ENCODE results near the gene SLC25A39.
"Not testable (repeated sequence)": the region's sequence is repeated elsewhere in the genome, so short reads cannot be mapped to it uniquely, and the experiment has no call there.

SLC25A39 gene

DNA sequence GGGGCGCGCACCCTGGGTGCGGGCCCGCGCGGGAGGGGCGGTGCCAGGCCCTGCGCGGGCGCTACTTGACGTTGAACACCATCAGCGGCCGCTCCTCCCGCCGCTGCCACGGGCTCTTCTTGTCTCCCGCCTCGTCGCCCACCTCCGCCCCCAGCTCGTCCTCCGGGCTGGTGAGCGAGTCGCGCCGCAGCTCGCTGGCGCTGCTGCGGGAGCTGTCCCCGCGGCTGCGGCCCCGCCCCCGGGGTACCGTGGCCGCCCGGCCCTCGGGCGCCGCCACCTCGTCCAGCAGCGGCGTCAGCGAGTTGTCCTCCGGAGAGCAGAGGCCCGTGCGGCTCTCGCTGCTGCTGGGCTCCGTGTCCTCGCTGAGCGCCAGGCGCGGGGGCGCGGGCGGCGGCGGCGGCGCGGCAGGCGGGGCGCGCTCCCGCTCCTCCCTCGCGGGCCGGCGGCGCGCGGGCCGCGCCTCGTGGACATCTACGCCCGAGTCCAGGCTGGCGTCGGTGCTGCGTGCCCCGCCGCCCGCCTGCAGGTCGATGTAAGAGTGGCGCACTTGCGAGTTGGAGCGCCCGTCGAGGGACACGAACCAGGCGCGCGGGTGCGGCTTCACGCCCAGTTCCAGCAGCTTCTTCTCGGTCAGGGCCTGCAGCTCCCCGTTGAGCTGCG is 29.2 kb upstream of the SLC25A39 start:
- no peak for DNase-seq

DNA sequence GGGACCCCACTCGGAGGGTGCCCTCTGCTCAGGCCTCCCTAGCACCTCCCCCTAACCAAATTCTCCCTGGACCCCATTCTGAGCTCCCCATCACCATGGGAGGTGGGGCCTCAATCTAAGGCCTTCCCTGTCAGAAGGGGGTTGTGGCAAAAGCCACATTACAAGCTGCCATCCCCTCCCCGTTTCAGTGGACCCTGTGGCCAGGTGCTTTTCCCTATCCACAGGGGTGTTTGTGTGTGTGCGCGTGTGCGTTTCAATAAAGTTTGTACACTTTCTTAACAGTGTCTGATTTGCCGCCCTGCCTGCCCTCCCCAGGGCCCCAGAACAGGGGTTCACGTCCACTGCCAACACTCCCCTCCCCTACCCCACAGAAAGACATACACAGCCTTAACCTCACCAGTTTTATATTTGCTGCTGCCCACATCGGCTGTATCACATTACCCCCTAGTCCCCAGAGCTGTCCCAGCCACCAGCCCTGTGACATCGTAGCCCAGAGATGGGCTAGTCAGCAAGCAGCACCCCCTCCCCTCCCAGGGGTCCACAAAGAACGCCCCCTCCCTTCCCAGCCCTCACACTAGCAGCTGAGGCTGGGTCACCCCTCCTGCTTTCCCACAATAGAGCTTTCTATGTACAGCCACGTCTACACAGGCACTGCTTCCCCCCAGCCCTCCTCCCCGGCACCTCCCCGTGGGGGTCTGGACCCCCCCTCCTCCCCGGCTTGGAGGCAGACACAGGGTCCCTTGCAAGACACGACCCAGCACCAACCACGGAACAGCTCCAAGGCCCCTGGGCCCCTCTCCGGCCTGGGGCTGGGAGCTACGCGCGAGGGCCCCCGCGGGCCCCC is 28.4 kb upstream of the SLC25A39 start:
- no peak for DNase-seq

DNA sequence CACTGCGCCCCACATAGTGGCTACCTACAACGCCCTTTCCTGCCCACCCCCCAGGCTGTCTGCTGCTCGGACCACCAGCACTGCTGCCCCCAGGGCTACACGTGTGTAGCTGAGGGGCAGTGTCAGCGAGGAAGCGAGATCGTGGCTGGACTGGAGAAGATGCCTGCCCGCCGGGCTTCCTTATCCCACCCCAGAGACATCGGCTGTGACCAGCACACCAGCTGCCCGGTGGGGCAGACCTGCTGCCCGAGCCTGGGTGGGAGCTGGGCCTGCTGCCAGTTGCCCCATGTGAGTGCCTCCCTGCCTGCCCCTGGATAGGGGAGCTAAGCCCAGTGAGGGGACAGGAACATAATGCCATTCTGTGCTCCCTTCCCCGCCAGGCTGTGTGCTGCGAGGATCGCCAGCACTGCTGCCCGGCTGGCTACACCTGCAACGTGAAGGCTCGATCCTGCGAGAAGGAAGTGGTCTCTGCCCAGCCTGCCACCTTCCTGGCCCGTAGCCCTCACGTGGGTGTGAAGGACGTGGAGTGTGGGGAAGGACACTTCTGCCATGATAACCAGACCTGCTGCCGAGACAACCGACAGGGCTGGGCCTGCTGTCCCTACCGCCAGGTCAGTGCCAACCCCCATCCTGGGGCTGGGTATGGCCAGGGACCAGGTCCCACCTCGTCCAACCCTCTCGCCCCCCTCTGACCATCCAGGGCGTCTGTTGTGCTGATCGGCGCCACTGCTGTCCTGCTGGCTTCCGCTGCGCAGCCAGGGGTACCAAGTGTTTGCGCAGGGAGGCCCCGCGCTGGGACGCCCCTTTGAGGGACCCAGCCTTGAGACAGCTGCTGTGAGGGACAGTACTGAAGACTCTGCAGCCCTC is 27.6 kb upstream of the SLC25A39 start:
- no peak for DNase-seq

DNA sequence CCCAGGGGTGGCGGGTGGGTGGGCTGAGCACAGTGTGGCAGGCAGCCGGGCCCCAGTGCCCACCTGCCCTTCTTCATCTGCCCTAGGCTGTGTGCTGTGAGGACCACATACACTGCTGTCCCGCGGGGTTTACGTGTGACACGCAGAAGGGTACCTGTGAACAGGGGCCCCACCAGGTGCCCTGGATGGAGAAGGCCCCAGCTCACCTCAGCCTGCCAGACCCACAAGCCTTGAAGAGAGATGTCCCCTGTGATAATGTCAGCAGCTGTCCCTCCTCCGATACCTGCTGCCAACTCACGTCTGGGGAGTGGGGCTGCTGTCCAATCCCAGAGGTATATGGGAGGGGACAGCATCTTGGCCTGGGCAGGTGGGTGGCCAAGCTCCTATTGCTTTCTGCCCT is 26.8 kb upstream of the SLC25A39 start:
- no peak for DNase-seq

DNA sequence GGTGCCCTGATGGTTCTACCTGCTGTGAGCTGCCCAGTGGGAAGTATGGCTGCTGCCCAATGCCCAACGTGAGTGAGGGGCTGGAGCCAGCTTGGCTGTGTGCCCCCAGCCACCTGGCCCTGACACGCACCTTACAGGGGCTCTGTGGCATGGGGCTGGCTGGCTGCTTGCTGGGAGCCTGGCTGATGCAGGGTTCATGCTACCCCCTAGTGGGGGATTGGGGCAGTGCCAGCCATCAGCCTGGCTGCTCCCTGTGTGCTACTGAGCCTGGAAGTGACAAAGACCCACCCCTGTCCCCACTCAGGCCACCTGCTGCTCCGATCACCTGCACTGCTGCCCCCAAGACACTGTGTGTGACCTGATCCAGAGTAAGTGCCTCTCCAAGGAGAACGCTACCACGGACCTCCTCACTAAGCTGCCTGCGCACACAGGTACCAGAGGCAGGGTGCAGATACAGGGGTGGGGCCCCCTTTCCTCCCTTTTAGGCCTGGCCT is 26.2 kb upstream of the SLC25A39 start:
- peak; percentile 26 to 29 for DNase-seq

DNA sequence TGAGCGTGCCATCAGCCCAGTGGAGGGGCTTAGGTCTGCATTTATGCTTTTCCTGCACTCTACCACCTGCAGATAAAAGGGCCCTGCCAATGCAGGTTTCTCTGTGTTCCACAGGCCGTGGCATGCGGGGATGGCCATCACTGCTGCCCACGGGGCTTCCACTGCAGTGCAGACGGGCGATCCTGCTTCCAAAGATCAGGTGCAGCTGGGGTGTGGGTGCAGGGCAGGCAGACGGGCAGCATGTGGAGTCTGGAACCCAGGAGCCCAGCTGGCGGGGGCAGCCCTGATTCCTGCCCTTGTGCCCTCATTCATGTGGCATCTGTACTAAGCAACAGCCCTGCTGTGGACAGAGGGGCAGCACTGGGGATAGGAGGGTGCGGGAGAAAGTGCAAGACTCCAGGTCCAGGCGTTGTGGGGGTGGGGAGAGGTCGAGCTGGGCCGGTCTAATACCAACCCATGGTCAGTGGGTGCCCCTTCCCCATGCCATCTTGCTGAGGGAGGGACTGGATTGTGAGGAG is 25.0 kb upstream of the SLC25A39 start:
- no peak for DNase-seq

DNA sequence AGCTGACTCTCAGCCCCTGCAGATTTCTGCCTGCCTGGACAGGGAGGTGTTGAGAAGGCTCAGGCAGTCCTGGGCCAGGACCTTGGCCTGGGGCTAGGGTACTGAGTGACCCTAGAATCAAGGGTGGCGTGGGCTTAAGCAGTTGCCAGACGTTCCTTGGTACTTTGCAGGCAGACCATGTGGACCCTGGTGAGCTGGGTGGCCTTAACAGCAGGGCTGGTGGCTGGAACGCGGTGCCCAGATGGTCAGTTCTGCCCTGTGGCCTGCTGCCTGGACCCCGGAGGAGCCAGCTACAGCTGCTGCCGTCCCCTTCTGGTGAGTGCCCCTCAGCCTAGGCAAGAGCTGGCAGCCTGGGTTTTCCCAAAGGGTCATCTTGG is 24.4 kb upstream of the SLC25A39 start:
- no peak for DNase-seq

DNA sequence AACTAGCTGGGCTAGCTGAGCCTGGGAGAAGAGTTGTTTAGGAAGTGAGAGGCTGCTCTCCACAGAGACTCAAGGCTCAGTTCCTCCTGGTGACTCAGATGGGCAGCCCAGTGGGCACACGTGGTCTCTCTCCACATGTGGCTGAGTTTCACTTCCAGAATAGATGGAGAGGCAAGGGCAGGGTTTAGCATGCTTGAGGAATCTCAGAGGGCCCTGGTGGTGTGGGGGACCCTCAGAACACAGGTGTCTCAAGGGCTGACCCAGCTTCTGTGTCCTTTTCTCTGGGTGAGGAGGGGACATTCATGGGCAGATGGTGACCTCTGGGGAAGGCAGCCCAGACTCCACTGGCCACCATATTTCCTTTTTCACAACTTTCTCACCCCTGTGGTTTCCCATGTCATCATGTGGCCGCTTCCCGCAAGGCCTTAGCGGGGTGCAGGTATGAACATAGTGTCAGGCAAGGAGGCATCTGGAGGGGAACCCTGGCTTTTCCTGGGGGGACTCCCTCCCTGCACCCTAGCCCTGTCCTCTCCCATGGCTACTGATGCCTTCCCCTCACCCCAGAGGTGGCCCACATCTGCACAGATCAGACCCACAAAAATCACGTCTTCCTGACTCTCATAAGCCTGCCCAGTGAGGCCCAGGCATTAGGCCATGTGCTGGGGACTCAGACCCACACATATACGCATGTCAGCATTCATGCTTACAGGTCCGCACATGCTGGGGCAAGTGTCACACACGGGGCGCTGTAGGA is 23.8 kb upstream of the SLC25A39 start:
- peak; percentile 29 to 72 for DNase-seq

DNA sequence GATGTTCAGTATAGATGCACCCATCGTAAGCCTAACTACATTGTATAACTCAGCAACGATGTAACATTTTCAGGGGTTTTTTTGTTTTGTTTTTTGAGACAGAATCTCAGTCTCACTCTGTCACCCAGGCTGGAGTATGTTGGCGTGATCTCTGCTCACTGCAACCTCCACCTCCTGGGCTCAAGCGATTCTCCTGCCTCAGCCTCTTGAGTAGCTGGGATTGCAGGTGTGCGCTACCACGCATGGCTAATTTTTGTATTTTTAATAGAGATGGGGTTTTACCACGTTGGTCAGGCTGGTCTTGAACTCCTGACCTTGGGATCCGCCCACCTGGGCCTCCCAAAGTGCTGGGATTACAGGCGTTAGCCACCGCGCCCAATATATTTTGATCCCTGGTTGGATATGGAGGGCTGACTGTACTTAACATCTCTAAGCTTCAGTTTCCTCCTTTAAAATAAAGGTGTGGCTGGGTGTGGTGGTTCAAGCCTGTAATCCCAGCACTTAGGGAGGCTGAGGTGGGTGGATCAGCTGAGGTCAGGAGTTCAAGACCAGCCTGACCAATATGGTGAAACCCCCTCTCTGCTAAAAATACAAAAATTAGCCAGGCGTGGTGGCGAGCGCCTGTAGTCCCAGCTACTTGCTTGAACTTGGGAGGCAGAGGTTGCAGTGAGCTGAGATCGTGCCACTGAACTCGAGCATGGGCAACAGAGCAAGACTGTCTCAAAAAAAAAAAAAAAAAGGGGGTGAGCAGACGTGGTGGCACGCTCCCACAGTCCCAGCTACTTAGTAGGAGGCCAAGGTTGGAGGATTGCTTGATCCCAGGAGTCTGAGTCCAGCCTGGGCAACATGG is 22.8 kb upstream of the SLC25A39 start:
- not testable (repeated sequence) for DNase-seq

DNA sequence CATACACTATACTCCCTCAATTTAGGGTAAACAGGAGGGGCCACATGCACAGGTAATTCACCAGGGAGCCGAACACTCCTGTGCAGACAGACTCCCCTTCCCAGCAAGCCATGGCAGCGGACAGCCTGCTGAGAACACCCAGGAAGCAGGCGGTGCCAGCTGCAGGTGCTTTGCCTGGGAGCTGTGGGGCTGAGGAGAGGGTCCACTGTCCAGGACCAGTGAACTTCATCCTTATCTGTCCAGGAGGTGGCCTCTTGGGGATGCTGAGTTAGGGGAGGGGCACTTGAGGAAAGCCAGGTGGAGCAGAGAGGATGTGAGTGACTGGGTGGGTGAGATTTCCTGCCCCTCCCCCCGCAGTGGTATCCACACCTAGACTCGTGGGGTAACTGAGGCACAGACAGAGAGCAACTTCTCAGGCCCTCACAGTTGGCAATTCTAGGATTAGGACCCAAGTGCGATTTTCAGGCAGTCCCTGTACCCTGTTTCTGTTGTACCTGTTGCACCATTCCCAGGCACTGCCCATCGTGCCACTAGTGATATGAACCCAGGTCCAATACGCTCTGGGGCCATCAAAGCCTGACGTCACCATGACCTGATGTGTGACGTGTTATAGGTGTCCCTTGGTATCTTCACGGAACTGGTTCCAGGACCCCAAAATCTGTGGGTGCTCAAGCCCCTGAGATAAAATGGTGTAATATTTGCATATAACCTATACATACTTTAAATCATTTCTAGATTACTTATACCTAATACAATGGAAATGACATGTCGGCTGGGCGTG is 21.6 kb upstream of the SLC25A39 start:
- DNase-seq, result no peak

DNA sequence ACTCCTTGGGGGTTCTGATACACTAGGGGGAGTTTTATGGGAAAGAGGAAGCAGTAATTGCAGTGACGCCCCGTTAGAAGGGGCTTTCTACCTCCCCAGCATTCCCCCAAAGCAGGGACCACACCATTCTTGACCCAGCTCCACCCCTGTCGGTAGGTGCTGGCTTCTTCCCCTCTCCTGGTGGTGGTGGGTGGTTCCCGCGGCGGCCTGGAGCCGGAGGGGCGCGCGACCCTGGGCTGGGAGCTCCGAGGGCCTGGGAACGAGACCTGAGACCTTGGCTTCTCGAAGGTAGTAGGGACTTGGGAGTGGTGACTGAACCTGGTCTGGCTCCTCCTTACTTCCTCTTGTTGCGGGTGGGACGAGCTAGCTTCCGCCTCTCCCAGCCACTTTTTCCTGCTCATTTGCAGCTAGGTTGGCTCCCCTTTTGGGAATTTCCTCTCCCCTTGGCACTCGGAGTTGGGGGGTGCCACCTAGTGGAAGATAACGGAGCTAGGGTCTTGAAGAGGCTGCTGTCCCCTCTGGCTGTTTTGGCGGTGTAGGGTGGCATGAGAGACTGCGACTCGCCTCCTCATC is 20.9 kb upstream of the SLC25A39 start:
- DNase-seq, result peak; percentile 45 to 67

DNA sequence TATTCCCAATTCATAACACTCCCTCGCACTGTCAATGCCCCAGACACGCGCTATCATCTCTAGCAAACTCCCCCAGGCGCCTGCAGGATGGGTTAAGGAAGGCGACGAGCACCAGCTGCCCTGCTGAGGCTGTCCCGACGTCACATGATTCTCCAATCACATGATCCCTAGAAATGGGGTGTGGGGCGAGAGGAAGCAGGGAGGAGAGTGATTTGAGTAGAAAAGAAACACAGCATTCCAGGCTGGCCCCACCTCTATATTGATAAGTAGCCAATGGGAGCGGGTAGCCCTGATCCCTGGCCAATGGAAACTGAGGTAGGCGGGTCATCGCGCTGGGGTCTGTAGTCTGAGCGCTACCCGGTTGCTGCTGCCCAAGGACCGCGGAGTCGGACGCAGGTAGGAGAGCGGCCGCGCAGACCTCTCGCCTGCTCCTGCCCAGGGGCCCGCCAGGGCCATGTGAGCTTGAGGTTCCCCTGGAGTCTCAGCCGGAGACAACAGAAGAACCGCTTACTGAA is 20.4 kb upstream of the SLC25A39 start, which contains the start of gene GRN:
TSS of gene GRN (plus strand) at position 364 of the 515 bp plus-strand sequence. CDS start 3,863 bp downstream, outside the sequence.
- DNase-seq, result peak; percentile 67 to 91

DNA sequence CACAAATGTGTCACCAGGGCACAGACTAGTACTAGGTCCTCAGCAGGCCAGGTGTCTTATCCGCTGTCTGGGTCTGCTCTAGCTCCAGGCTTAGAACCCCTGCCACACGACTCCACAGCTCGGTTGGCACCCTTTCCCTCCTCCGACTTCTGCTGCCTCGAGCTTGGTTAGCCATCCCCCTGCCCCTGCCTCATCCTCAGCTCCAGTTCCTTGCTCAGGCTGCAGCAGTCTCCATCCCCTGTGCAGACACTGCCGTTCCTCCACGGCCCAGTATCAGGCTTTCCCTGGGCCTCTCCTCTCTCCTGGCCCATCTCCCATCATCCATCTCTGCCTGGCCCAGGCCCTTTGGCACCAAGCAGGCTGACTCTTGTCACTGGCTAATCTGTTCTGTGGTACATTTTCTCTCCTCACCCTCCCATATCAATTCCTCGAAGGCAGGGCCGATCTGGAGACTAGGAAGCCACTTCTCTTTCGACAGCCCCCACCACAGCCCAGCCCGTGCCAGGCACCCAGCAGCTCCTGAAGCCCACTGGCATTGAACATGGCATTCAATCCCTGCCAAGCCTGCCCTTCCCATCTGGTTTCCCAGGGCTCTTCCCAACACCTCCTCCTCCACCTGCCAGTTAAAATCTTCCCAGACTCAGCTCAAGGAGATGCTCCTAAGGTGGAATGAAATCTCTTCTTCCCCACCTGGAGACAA is 19.0 kb upstream of the SLC25A39 start:
- no peak for DNase-seq

DNA sequence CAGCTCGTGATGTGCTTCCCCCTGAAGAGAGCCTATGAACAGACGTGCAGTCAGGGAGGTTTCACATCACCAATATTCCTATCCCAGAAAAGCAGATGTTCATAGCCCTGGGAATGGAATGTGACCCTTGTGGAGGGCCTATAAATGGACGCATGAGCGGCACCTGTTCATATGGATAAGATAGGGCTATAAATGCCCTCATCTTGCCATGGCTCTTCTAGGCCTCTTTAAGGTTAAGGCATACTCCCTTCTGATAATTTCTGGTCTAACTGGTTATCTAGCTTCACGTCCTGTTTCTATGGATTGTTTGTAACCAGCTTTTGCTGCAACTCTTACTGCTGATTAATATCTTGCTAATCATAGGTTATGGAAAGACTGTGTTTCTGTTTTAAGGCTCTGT is 15.9 kb upstream of the SLC25A39 start:
- DNase-seq, result not testable (repeated sequence)

DNA sequence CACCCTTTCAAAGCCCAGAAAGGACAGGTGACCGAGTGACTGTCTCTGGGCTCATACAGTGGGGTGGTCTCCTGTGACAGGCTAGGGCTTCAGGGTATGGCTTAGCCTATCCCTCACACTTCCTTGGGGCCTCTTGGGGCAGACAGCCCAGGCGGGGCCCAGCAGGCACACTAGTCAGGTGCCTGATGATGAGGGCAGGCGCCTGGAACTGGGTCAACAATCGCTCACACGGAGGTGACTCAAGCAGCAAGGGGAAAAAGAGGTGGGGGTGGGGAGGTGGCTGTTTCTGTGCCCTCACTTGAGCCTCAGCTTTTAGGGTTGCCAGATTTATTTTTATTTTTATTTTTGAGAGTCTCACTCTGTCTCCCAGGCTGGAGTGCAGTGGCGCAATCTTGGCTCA is 14.1 kb upstream of the SLC25A39 start:
- DNase-seq, result no peak

DNA sequence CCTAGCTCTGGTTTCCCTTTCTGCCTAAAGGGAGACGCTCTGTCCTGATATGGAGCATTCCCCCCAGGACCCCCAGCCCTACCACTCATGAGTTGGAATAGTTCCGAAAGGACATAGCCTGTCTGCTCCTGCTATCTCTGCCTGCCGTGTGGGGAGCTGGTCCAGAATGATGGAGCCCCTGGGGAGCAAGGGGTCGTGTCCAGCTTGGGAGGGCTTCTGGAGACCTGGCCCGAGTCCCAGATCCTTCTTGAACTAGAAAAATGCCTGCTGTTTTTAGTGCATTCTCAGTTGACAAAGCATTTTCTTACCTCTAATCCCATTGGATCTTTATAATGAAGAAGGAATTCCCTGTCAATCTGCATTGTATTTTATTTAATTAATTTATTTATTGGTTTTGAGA is 11.3 kb upstream of the SLC25A39 start:
- DNase-seq, result no peak

DNA sequence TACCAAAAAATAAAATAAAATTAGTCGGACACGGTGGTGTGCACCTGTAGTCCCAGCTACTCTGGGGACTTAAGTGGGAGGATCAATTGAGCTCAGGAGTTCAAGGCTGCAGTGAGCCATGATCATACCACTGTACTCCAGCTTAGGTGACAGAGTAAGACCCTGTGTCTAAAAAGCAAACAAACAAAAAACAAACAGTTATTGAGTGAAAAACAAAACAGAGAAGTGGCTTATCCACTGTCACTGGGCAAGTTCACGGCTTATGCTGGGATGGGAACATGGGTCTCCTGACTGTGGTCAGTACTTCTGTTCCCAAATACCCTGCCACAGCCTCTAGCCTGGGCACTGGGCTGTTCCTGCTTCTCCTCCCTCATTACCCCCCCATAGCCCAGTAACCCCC is 10.9 kb upstream of the SLC25A39 start:
- DNase-seq, result no peak

DNA sequence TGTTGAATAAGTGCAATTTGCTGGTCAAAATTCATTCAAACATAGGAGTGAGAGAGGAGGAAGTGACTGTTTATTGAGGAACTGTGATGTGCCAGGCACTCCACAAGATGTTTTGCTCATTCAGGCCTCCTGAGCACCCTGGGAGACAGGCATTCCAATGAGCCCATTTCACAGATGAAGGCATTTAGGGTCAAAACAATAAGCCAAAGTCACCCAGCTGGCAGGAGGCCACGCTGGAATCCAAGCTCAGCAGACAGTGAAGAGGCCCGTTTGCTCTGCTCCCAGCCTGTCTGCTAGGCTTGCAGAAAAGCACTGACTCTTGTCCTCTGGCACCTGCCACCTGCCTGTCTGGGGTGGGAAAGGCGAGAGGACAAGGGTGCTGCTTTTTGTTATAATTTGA is 10.1 kb upstream of the SLC25A39 start:
- DNase-seq, result no peak

DNA sequence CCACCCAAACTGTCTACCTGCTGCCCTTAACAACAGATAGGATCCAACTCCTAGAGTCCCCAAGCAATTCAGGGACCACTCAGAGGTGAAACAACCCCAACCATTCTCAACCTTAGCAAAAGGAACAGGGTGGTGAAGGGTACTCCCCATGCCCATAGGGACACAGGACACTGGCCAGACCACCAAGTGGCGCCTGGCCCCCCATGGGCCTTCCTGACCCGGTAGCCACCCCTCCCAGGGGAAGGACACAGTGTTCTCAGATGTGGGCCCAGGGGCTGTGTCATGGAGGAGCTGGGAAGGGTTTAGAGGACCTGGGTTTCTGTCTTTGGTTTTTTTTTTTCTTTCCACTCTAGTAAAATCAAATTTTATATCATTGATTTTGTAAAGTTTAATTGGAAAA is 9.7 kb upstream of the SLC25A39 start:
- DNase-seq, result no peak

All from bone marrow (tissue), 2 donors.